ENCODE data around the gene HOATZ.

DNA sequence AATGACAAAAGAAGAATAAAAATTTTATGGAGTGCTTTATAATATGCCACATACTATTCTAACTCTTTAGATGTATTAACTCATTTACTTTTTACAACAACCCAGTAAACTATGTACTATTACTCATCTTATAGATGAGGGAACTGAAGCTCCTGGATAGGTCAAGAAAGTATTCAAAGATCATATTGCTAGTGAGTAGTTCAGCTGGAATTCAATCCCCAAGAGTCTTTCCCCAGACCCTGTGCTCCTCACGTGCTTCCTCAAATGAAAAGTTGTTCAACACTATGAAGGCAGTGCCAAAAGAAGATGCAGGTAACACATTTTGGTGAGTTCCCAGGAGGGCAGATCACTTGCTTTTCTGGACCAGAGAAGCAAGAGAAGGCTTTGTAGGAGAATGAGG, 49.2 kb upstream of the HOATZ start:
- TF ChIP-seq CTCF (IDR thresholded peaks at IDR 0.05; ENCODE audit: insufficient read depth, low read depth, low read length) (no peak), EZH2 (IDR thresholded peaks at IDR 0.05; ENCODE audit: insufficient read depth, low read length) (no peak)

Measured in astrocyte (in vitro differentiated cells and primary cell).